LHCN-M2 (cell line): ENCODE data around the gene MOCOS. TPM values are rescaled to one million over a fixed set of nuclear protein-coding genes. Genes with fewer than 3 reads are reported as not detected.
A peak's percentile ranks its signal among the peaks of the same experiment; 100 is the strongest.
"Not testable (repeated sequence)": the region's sequence is repeated elsewhere in the genome, so short reads cannot be mapped to it uniquely, and the experiment has no call there.

ENCODE experiments used
- DNase-seq: peaks from one replicate; pipeline ENCODE4 v3.0.0-alpha.2; 2012; ENCODE audit warnings: low read depth
- polyA plus RNA-seq: library from polyadenylated mRNA; unstranded; fragments of >200 nt; gene quantifications from one replicate; pipeline ENCODE4 v1.2.1, GENCODE V29; 2012; ENCODE audit warnings: missing spikeins
- total RNA-seq: library from RNA; depleted of rRNA; stranded (reverse); fragments of >200 nt; gene quantifications from 2 replicates; pipeline ENCODE4 v1.2.3, GENCODE V29; 2014; rRNA removed

Gene MOCOS, protein sequence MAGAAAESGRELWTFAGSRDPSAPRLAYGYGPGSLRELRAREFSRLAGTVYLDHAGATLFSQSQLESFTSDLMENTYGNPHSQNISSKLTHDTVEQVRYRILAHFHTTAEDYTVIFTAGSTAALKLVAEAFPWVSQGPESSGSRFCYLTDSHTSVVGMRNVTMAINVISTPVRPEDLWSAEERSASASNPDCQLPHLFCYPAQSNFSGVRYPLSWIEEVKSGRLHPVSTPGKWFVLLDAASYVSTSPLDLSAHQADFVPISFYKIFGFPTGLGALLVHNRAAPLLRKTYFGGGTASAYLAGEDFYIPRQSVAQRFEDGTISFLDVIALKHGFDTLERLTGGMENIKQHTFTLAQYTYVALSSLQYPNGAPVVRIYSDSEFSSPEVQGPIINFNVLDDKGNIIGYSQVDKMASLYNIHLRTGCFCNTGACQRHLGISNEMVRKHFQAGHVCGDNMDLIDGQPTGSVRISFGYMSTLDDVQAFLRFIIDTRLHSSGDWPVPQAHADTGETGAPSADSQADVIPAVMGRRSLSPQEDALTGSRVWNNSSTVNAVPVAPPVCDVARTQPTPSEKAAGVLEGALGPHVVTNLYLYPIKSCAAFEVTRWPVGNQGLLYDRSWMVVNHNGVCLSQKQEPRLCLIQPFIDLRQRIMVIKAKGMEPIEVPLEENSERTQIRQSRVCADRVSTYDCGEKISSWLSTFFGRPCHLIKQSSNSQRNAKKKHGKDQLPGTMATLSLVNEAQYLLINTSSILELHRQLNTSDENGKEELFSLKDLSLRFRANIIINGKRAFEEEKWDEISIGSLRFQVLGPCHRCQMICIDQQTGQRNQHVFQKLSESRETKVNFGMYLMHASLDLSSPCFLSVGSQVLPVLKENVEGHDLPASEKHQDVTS
- total RNA-seq = 4.2 and 5.7 TPM in 2 replicates
- polyA plus RNA-seq = 3.9 TPM

DNA sequence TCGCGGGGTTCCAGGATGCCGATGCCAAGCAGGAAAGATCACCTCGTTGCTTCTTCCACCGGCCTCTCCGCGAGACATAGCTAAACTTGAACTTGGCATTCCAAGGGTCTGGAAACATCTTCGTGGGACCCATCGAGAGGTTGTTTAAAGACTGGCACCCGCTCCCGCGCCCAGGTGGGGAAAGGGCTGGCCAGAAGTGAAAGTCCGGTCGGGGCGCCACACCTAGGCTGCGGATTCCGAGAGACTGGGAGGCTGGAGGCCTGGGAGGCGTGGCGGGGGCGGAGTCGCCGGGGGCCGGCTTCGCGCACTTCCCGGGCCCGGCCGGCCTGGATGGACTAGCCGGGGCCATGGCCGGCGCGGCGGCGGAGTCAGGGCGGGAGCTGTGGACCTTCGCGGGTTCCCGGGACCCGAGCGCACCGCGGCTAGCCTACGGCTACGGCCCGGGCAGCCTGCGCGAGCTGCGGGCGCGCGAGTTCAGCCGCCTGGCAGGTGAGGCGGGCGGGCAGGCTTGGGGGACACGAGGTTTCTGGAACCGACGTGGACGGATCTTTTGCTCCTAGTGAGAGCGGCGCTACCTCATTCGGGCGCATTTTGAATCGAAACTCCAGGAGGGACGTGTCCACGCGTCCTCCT is at the start of gene MOCOS:
TSS of gene MOCOS (plus strand) at position 305 of the 633 bp plus-strand sequence. CDS start at position 348, 43 bp downstream.
- DNase-seq = peak; percentile 47

DNA sequence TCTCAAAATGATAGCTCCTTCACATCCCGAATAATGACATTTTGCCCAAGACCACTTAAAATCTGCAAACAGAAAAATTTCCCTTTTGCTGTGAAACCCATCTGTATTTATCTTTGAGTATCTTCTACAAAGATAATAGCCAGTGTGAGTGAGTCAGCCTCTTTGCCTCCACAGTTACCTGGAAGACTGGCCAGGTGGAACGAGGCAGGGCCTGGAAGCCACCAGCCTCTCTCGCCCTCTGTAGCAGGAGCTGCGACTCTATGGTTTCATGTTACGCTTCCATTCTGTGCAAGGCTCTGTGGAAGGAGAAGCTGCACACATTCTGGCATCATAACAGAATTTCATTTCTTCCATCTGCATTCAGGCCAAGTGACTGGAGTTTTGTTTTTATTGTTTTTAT is 48.1 kb upstream of the MOCOS start:
- no peak for DNase-seq

DNA sequence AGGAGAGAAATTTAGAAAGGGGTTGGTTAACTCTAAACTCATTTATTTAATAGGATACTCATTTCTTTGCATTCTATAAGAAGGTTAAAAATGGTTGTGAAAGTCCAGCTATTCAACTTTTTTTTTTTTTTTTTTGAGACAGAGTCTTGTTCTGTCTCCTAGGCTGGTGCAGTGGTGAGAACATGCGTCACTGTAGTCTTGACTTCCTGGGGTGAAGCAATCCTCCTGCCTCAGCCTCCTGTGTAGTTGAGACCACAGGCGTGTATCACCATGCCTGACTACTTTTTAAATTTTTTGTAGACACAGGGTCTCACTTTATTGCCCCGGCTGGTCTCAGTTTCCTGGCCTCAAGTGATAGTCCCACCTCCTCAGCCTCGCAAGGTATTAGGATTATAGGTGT is 45.7 kb upstream of the MOCOS start:
- DNase-seq = no peak

DNA sequence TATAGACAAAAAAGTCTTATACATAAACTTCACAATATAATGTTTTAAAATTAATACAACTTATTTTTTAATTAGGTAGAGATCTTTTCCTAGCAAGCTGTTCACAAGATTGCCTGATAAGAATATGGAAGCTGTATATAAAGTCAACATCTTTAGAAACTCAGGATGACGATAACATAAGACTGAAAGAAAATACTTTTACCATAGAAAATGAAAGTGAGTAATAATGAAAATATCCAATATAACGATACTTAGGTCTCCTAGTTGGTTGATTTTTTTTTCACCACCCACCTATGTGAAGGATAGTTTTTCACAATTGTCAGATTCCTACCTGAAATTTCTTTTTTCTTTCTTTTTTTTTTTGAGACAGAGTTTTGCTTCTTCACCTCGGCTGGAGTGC is 44.5 kb upstream of the MOCOS start:
- no peak for DNase-seq

DNA sequence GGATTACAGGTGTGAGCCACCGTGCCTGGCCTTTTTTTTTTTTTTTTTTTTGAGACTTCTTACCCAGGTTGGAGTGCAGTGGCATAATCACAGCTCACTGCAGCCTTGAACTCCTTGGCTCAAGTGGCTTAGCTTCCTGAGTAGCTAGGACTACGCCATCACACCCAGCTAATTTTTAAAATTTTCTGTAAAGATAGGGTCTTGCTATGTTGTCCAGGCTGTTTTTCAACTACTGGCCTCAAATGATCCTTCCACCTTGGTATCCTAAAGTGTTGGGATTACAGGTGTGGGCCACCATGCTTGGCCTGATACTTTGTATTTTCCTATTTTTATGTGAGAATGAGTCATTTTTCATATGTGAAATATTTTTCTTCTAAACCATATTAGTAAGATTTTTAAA is 43.9 kb upstream of the MOCOS start:
- DNase-seq = no peak

DNA sequence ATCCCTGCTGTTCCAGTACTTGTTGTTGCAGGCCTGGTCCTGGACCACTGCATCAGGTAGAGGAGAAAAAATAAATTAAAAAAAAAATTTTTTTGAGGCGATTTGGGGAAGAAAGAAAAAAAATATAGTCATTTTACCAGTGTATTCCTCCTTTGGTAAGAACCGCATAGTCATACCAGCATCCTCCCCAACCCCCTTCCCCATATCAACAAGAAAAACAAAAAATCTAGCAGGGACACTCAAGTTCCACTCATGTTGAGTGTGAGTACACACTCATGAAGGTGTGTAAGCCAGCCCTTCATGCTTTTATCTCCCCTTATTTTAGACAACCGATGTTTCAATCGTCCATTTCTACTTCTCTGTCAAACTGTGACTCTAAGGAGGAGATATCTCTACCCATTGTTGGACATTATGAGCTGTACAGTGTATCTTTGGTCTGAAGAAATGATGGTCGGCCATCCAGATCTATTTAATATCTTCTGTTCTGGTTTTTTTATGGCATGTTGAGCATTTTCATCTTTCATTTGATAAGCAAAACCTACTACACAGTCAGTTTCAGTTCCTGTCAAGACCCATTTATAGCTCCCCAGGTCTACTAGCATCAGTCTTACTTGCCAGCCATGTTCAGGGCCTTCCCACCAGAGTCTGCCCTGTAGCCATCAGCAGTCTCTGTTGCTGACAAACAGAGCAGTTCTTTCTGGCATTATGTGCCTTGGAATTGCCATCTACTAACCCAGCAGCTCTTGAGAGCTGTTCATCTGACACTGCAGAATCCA is 37.6 kb upstream of the MOCOS start:
- DNase-seq = no peak

DNA sequence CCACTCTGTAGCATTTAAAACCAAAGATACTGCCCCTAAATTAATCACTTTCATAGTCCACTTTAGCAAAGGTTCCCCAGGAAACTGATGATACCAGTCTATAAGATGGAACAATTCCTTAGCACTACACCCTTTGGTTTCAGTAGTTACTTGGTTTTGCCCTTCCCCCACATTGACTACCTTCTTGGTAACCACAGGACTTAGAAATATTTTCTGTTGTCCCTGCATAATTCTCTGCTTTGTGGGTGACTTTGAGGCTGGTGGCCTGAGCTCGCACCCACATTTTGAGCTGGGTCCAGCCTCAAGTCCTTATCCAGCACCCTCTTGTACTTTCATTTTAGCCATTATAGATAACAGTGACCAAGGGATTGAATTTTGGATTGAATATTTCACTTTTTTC is 34.5 kb upstream of the MOCOS start:
- DNase-seq = no peak

DNA sequence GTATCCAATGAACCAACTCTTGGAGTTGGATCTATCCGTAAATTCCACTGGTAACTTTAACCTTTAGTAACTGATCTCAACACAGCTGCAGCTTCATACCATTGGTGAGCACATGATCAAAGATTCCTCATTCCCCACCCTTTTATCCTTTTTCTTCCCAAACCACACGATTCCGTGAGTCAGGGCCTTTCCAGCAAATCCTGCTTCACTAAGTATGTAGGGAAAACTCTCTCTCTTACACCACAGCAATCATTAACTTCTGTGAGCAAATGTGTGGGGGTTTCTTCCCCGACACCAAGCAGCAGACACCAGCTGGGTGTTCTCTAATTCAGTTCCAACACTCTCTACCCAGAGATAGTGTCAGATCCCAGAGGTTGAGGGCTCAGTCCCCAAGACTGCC is 34.1 kb upstream of the MOCOS start:
- DNase-seq = peak; percentile 98

DNA sequence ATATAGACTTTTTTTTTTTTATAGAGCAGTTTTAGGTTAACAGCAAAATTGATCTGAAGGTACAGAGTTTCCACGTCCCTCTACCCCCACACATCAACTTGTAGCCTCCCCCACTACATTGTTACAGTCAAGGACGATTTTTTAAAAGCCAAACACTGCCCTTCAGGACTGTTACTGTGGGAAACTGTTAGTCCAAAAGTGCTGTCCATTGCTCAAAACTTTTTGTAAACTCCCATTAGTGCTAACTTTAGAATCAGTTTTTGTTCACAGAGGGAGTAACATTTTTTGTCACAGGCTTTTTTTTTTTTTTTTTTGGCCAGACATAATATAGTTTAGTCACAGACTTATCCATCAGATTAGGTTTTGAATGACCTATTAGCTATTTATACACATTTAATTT is 33.5 kb upstream of the MOCOS start:
- no peak for DNase-seq

DNA sequence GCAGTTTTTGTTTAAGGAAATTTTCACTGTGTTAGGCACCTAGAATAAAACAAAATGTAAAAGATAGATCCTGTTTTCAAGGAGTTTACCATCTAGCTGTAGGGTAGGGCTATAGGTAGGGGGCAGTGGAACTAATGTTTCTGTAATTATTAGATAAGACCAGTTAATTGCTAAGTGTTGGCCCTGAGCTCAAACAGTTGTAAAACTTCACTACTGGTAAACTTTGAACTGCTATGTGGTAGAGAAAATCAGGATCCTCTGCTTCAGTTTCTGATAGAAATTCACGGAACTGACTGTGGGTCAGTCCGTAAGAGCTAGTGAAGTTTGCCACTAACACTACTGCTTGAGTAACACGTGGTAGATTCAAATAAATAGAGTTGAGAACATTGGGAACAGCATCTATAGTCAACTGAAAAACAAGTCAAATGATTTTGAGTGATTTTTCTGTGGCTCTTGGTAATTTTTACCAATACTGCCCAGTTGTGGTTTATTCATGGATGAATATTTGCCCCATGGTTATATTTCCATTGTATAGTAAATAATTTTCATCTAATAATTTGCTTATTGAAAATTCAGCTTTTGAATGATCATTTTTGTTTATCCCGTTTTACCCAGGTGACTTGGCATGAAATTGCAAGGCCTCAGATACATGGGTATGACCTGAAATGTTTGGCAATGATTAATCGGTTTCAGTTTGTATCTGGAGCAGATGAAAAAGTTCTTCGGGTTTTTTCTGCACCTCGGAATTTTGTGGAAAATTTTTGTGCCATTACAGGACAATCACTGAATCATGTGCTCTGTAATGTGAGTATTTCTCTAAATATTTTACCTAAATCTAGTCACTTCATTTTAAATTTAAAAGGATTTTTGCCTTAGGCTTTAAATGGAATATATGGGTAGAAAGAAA is 31.2 kb upstream of the MOCOS start:
- peak; percentile 44 for DNase-seq

DNA sequence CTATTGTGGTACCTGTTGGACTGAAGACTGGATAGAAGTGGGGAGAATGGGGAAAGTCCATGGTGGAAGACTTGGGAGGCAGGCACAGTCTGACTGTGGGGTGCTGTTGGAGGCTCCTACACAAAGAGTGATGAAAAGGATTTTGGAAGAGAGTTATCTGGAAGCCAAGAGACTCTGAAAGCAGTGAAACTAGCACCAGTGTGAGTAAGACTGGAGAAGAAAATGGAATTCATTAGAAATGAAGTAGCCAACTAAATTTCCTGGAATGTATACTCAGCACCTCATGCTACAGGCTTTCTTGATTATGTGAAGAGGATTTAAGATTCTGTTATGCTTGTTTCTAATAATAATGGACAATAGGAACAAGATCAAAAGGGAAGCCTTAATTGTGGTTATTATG is 29.9 kb upstream of the MOCOS start:
- no peak for DNase-seq

DNA sequence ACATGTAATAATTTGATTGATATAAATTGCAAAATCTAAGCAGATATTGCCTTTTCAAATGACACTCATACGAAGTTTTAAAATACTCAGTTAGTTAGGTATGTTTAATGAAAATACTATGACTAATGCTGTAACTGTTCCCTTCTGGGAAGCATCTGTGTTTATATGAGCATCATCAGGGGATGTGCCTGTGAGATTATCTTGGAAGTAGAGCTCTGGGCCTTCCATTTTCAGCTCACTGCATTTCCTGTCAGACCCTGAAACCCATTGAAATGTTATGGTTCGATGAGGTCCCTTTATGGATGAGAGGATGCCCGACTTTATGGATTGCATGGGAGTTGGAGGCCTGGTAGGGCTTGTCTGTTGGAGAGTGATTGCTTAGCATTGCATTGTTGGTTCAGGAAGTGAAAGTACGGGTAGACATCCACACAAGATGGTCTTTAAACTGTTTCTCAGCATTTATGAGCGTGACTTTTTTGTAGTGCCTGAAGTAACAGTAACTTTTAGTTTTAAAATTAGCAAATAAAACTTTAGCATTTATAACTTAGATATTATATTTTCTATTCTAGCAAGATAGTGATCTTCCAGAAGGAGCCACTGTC is 28.9 kb upstream of the MOCOS start:
- DNase-seq = peak; percentile 78

DNA sequence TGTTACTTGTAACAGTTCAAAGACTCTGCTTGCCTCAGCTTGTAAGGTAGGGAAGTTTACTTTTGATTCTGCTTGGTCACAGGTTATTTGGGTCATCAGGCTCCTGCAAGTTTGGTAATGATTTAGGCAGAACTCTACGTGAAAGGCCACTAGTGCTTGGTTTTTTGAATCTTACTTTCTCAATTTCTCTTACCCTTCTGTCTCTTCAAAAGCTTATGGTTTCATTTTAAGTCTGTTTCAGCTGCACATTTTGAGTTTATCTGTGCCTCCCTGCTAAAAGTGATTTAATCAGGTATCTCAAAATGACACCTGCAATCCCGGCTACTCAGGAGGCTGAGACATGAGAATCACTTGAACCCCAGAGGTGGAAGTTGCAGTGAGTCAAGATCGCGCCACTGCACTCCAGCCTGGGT is 26.3 kb upstream of the MOCOS start:
- DNase-seq = no peak

DNA sequence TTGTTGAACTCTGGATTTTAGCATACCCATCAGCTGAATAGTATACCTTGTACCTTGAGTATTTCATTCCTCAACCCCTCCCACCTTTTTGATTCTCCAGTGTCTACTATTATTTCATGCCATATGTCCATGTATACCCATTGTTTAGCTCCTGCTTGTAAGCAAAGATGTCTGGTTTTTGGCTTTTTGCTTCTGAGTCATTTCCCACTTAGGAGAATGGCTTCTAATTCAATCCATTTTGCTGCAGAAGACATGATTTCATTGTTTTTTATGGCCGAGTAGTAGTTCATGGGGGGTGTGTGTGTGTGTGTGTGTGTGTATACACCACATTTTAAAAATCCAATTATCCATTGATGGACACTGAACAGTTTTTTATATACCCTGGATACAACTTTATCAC is 24.3 kb upstream of the MOCOS start:
- DNase-seq = no peak

DNA sequence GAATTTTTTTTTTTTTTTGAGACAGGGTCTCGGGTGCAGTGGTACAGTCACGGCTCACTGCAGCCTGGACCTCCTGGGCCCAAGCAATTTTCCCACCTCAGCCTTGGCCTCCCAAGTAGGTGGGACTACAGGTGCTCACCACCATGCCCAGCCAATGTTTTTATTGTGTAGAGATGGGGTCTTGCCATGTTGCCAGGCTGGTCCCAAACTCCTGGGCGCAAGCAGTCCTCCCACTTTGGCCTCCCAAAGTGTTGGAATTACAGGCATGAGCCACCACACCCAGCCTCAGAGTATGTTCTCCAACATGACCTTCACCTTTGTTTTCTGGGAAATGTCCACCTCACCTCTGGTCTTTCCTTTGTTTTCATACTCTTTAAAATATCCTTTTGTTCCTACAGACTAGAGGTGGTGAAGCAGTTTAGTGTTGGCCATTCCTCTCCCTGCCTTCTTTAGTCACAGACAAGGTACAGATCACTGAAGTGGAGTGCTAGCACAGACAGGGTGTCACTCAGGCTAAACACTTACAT is 19.5 kb upstream of the MOCOS start:
- DNase-seq = no peak

DNA sequence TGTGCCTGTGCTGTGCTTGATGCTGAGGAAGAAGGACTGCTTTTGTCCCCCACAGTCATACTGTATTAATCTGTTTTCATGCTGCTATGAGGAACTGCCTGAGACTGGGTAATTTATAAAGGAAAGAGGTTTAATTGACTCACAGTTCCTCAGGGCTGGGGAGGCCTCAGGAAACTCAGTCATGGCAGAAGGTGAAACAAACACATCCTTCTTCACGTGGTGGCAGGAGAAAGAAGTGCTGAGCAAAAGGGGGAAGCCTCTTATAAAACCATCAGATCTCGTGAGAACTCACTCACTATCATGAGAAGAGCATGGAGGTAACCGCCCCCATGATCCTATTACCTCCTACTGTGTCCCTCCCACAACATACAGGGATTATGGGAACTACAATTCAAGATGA is 19.0 kb upstream of the MOCOS start:
- not testable (repeated sequence) for DNase-seq

DNA sequence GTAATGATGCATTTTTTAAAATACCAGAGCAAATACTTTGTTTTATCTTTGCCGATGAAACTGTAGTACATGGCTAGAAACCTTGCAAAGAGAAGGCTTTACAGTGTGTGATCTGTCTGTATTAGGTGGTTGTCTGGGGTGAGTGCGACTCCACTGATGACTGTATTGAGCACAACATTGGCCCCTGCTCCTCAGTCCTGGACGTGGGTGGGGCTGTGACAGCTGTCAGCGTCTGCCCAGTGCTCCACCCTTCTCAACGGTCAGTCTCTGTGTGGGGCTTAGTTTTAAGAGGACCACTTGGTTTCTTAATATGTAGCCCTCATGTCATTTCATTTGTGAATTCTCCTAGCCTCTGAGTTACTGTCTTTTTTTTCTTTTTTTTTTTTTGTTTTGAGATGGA is 17.4 kb upstream of the MOCOS start:
- DNase-seq = peak; percentile 51

DNA sequence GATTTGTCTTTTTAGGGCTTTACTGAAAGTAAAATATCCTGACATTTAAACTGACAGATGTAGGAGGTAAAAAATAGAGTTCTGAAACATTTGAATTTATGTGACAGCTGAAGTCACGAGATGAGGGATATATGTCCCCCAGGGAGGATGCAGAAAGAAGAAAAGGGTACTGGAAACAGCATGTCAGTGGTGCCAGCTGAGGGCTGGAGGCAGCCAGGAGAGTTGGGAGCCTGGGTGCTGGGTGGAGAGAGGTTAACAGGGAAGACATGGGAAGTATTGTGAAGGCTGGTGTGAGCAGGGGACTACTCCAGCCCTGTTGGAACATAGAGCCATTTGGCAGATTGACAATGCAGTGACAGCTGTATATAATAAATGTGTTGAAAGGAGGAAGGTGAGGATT is 11.8 kb upstream of the MOCOS start:
- DNase-seq = no peak

DNA sequence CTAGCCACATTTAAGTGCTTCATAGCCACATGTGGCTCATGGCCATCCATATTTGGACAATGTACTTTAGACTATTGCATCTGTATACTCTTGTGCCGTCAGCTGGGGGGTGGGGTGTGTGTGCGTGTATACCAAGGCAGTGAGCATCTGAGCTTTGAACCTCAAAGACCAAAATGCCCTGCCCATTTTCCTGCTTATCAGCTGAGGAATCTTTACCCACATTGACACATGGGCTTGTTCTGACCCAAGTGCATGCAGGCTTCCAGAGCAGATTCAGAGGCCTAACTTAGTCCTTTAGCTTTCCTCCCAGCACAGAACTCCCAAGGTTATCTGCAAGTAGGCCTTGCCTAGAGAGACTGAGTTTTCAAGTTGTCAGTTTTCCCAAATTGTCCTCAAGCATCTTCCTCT is 11.1 kb upstream of the MOCOS start:
- DNase-seq = no peak

DNA sequence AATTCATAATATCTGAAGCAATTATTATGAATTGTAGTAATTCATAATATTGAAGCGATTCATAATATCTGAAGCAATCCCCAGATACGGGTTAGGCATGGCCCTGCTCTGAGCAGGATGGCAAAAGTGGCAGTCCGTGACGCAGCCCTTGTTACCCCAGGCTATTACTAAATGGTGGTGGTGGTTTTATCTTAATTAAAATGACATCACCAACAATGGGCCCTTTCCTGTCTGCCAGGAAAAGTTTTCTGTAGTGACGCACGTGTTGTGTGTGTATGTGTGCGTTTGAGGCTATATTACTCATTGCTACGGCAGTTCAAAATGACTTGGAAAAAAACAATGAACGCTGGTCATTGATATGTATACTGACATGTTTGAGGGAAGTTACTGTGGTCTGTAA is 10.6 kb upstream of the MOCOS start:
- no peak for DNase-seq
